Measurements from ENCODE around the gene DNAH11. TPM values are rescaled to one million over a fixed set of nuclear protein-coding genes. Genes with fewer than 3 reads are reported as not detected.

The DNAH11 gene
- total and polyA plus RNA-seq, 8 donors: 0.46 to 3.8 (median 1.1) TPM

GRCh38 chr7:21947946-21948345 lies 405.1 kb downstream of the DNAH11 start:
- ATAC-seq: no peak
- Histone ChIP-seq H3K9me3 (no peaks in the 10 kb centered on the region), H3K27ac (no peak overlapping the region), H3K36me3 (no peaks in the 10 kb centered on the region), H3K4me1 (peaks cover 0 to 10% (median 7%) of the 10 kb centered on the region in 3 donors), H3K27me3 (no peaks in the 10 kb centered on the region), H3K4me3 (no peak overlapping the region)
- intact Hi-C loops (cut with DNase I): no loop called here
- WGBS, 2 donors: 77 to 81% methylated on average over 2 of the region's 2 CpGs
- FAIRE-seq: no peak
- no peak for DNase-seq
- no peak for TF ChIP-seq CTCF (IDR thresholded peaks at IDR 0.05)

- WGBS, 2 donors: 59 to 74% methylated on average over 2 of the region's 2 CpGs
- Histone ChIP-seq H3K36me3 (no peaks in the 10 kb centered on the region), H3K27me3 (no peaks in the 10 kb centered on the region), H3K4me3 (no peak overlapping the region), H3K9me3 (no peaks in the 10 kb centered on the region), H3K27ac (no peak overlapping the region), H3K4me1 (peaks cover 0 to 10% (median 7%) of the 10 kb centered on the region in 3 donors)
- no peak for DNase-seq
- no peak for FAIRE-seq
- ATAC-seq: no peak
- intact Hi-C loops (cut with DNase I): no loop called here
- TF ChIP-seq CTCF (IDR thresholded peaks at IDR 0.05): no peak
These were observed 405.5 kb downstream of the DNAH11 start for GRCh38 chr7:21948364-21948763.

- Histone ChIP-seq H3K9me3 (no peaks in the 10 kb centered on the region), H3K4me3 (no peak overlapping the region), H3K27ac (no peak overlapping the region), H3K27me3 (no peaks in the 10 kb centered on the region), H3K4me1 (peaks cover 0 to 7% (median 4%) of the 10 kb centered on the region in 3 donors), H3K36me3 (no peaks in the 10 kb centered on the region)
- intact Hi-C loops (cut with DNase I): no loop called here
- 38 to 47% methylated on average over 8 of the region's 8 CpGs for WGBS, 2 donors
- no peak for TF ChIP-seq CTCF (IDR thresholded peaks at IDR 0.05)
- FAIRE-seq (no peak), ATAC-seq (no peak), DNase-seq (no peak)
These were observed 406.2 kb downstream of the DNAH11 start for GRCh38 chr7:21948887-21949540.

Other genes starting within 250 kb of the DNAH11 start
- gene SP4, start 115.0 kb upstream of the DNAH11 start, total RNA-seq: 1 to 10 TPM; 3.0 to 5.1 (median 3.5) TPM
- gene SP4, start 115.0 kb upstream of the DNAH11 start, polyA plus RNA-seq: 1 to 10 TPM; 1.3 to 2.8 TPM

All from pancreas (tissue), 10 donors.